AG09309 (cell line): ENCODE results near the gene WSB2.

Experiments
- DNase-seq: peaks from one replicate; pipeline ENCODE4 v3.0.0-alpha.2; 2010; ENCODE audit warnings: low read depth
- H3K4me3 ChIP-seq: 2 replicates; pipeline ENCODE4 v1.5.1; 2011; ENCODE audit warnings: mild to moderate bottlenecking, low read depth, low read length, moderate library complexity; ENCODE audit not compliant: control insufficient read depth
- TF ChIP-seq, protein P1 (sequence below): IDR thresholded peaks from 2 replicates; pipeline ENCODE4 v1.5.1; 2011; ENCODE audit warnings: mild to moderate bottlenecking, low read depth, low read length, inconsistent platforms; ENCODE audit not compliant: insufficient read depth, control insufficient read depth; ENCODE audit errors: missing control alignments

The WSB2 gene

GRCh38 chr12:118036672-118037411 is 24.1 kb downstream of the WSB2 start:
- no peak overlapping the region for H3K4me3 ChIP-seq
- no peak for DNase-seq
- TF ChIP-seq, protein P1, sequence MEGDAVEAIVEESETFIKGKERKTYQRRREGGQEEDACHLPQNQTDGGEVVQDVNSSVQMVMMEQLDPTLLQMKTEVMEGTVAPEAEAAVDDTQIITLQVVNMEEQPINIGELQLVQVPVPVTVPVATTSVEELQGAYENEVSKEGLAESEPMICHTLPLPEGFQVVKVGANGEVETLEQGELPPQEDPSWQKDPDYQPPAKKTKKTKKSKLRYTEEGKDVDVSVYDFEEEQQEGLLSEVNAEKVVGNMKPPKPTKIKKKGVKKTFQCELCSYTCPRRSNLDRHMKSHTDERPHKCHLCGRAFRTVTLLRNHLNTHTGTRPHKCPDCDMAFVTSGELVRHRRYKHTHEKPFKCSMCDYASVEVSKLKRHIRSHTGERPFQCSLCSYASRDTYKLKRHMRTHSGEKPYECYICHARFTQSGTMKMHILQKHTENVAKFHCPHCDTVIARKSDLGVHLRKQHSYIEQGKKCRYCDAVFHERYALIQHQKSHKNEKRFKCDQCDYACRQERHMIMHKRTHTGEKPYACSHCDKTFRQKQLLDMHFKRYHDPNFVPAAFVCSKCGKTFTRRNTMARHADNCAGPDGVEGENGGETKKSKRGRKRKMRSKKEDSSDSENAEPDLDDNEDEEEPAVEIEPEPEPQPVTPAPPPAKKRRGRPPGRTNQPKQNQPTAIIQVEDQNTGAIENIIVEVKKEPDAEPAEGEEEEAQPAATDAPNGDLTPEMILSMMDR, result no peak

DNA sequence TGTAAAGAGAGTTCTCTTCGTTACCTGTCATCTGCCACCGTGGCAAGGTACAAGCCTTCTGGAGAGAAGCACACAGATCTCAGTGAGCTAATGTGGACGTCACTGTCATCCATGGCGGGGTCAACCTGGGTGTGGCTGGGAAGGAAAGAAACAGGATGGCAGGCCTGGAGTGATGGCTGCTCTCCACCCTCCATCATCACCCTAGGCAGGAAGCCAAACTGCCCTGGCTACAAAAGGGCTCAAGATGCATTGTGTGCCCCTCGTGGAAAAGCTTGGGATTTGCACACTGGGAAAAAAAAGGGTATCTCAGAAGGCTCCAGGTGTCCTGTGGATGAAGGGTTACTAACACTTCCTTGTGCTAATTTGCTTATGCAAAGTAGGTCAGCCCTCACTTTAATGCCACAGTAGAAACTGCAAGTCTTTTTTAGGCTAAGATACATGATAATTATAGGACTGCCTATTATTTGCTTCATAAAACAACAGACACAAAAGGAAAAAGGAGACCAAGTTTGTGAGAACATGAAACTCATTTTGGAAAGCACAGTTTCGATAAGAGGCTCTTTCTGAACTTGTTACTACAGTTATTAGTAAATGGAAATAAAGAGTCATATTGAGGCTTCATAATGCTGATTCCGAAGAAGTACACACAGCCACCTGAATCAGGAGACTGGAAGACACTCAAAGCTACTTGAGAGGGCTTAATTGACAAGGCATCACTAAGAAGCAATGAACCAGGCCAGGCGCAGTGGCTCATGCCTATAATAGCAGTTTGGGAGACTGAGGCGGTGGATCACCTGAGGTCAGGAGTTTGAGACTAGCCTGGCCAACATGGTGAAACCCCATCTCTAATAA is 25.6 kb downstream of the WSB2 start:
- TF ChIP-seq, protein P1, result no peak
- no peak overlapping the region for H3K4me3 ChIP-seq
- DNase-seq, result no peak

DNA sequence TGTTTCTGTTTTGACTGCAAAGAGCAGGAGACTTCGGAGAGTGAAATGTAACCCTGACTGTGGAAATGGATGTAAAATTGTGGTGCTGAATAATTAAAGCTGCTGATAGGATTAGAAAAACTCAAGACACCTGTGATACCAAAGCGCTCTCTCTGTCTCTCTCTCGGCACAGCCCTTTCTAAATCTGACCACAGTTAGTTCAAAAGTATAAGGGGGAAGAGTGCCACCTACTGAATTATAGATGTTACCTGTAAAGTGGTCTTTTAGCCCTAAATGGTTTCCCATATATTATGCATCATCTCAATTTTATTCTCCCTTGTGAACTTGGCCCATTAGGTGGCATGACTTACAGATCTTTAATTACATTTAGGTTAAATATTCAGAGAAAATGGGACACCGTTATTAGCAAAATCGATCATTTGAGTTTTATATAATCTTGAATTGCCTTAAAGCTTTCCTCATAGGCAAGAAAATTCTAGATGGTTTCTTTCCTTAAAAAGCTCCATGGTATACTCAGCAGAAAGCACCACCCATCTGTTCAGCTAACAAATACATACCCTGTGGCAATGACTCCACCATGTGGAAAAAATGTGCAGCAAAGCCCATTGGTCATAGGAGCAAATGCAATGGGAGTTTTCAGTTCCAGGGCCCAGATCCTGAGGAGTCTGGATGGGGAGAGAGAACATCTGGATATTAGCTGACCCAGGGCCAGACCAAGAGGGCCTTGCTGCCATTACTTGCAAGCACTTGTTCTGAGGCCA is 26.4 kb downstream of the WSB2 start:
- TF ChIP-seq, protein P1, result peak; percentile 63
- H3K4me3 ChIP-seq, result no peak overlapping the region
- DNase-seq, result peak; percentile 29

- TF ChIP-seq, protein P1, result no peak
- DNase-seq, result peak; percentile 25
Observed at GRCh38 chr12:118033902-118034301, 27.1 kb downstream of the WSB2 start.

GRCh38 chr12:118033323-118033722 is 27.7 kb downstream of the WSB2 start:
- no peak for DNase-seq
- H3K4me3 ChIP-seq, result no peak overlapping the region
- TF ChIP-seq, protein P1, result no peak

More at GRCh38 chr12:118033902-118034301, 27.1 kb downstream of the WSB2 start:
- H3K4me3 ChIP-seq, result no peak overlapping the region

DNA sequence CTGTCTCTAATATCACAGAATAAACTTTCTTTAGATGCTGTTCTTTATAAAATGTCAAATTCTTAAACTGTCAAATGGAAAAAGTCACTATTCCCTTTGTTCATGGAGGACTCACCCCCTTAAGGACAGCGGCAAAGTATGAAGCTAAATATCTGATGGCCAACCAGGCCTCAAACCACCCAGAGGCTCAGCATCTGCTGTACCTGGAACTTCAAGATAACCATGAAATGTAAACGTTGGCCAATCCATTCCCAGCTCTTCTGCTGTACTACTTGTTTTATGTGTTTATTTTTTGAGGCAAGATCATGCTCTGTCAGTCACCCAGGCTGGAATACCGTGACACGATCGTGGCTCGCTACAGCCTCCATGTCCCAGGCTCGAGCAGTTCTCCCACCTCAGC is 28.8 kb downstream of the WSB2 start:
- no peak for DNase-seq
- TF ChIP-seq, protein P1, result no peak
- H3K4me3 ChIP-seq, result no peak overlapping the region
